Measurements from ENCODE around the gene GNAS-AS1.
"Not testable (repeated sequence)": the region's sequence is repeated elsewhere in the genome, so short reads cannot be mapped to it uniquely, and the experiment has no call there.

GNAS-AS1 gene

DNA sequence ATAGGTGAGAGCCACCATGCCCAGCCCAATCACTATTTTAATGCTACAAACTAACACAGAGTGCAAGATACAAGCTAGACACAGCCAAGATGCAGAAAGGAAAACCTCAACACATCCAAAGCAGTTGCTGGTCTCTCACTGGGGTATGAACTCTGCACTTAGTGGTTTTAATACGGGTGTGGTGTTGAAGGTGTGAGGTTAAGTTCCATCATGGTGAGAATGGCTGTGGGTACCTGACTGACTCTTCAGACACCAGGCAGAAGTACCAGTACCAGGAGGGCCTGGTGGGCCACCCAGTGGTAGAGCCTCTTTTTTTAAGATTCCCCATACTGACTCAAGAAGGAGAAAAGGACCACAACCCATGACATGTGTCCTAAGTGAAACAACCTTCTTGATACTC is 13.0 kb downstream of the GNAS-AS1 start:
- no peak for DNase-seq

- DNase-seq = no peak
Measured at GRCh38 chr20:58836616-58837204, 14.0 kb downstream of the GNAS-AS1 start.

GRCh38 chr20:58835231-58835630 is 15.5 kb downstream of the GNAS-AS1 start:
- no peak for DNase-seq

DNA sequence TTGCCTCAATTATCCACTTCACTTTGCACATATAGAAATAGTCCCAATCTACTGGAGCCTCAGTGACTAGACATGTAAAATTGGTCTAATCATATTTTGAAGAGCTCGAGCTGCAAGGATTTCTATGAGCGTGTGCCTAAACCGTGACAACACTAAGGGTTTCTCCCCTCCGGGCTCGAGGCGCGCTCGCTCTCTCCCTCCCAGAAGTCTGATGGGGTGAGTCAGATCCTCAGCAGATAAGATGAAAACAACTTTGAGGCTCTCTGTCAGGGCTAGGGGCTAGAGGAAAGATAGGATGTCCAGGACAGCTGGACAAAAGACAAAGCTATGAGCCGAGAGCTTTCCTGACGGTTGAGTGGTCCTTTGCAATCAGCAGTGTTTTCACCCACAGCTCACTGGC is 16.8 kb downstream of the GNAS-AS1 start:
- no peak for DNase-seq

DNA sequence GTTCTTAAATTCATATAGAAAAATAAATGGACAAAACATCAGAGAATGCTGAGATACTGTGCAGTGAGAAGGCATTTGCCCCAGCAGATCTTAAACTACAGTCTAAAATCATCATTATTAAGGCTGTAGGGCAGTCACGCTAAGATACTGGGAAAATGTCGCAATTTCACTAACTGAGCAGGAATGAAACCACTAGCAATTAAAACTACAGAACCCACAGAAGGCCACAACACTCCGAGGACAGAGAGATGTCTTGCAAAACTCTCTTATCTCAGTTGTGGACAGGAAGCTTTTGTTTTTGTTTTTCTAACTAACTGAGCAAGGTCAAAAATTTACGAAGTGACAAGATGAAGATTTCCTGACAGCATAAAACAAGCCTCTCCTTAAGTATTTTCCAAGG is 18.2 kb downstream of the GNAS-AS1 start:
- DNase-seq = no peak

DNA sequence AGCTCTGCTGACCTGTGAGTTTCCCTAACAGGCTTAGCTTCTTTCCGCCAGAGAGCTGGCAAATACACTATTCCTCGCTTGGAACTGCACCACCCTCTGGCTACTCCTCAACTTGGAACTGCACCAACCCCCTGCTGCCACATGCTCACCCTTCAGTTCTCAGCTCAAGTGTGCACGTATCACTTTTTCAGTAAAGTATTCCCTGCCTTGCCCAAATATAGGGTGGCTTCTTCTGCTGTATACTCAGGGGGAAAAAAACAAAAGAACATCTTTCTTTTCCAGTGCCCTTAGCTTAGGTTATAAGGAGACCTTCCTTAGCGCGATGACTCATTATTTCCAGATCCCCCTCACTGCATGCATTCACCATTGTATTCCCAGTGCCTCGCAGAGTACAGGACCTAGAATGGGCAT is 21.2 kb downstream of the GNAS-AS1 start:
- peak in 12 of 56 donors; percentile 3 to 27 (median 14) for DNase-seq

- not testable (repeated sequence) for DNase-seq
Measured at GRCh38 chr20:58828804-58829203, 21.9 kb downstream of the GNAS-AS1 start.

GRCh38 chr20:58828136-58828535 is 22.6 kb downstream of the GNAS-AS1 start:
- no peak for DNase-seq

- no peak for DNase-seq
Measured at GRCh38 chr20:58826271-58826670, 24.4 kb downstream of the GNAS-AS1 start.

- DNase-seq = no peak
Measured at GRCh38 chr20:58825450-58825849, 25.3 kb downstream of the GNAS-AS1 start.

- DNase-seq = no peak
Measured at GRCh38 chr20:58824843-58825242, 25.9 kb downstream of the GNAS-AS1 start.

DNA sequence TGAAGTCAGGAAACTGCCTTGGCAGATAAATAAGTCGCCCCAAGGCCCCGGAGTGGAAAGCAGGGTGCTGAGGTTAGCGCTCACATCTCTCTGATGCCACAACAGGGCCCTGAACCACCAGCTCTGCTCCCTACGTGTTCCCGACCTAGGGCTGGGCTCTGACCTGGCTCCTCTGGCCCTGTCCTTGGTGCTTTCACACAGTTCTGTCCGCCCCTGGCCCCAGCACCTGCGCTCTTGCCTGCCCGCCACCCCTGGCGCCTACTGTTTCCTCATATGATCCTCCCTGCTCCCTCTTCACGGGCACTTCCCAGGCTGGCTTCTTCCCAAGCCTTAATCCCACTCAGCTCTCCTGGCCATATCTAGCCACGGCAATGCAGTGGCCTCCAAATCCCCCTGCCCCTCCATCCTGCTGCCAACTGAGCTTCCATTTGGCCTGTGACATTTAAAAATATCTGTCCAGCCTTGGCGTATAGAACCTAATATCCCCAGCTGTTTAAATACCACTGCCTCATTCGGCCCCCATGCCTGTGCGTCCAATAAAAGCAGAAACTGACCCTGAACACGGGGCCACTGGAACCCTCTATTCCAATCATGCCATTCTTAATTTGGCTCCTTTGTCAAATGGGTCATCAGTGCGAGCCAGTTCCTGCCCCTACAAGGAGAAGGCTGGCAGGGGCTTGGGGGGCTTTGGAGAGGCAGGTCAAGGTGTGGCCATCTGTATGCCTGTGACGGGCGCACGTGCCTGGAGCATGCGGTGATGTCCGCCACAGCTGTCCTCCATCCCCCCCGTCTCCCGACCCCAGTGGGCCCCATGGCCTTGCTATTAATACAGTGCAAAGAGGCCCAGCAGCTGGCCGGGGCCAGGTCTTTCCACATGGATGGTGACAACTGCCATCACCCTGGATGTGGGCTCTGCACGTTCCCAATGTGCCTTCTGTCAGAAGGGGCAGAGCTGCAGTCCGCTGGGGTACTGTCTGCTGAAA is 27.7 kb downstream of the GNAS-AS1 start:
- DNase-seq = no peak

DNA sequence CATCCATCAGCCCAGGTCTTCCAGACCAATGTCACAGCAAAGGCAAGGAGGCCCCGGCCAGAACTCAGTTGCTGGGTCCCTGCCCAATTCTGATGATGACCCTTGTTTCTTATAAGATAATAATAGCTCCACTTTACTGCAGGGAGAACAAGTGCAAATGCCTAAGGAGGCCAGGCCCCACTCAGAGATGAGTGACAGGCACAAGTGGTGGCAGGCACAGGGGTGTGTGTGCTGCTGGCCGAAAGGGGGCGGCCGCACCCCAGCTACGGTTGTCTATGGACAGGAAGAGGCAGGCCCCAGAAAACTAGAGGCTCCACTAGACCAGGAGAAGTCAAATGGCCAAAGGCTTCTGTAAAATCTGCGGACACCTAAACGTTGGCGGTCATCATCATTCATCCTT is 28.6 kb downstream of the GNAS-AS1 start:
- no peak for DNase-seq

DNA sequence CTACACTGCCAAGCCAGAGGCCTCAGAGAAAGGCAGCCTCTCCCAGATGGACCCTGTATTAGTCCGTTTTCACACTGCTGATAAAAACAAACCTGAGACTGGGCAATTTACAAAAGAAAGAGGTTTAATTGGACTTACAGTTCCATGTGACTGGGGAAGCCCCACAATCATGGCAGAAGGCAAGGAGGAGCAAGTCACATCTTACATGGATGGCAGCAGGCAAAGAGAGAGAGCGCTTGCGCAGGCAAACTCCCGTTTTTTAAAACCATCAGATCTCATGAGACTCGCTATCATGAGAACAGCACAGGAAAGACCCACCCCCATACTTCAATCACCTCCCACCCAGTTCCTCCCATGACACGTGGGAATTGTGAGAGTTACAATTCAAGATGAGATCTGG is 30.2 kb downstream of the GNAS-AS1 start:
- DNase-seq = not testable (repeated sequence)

DNA sequence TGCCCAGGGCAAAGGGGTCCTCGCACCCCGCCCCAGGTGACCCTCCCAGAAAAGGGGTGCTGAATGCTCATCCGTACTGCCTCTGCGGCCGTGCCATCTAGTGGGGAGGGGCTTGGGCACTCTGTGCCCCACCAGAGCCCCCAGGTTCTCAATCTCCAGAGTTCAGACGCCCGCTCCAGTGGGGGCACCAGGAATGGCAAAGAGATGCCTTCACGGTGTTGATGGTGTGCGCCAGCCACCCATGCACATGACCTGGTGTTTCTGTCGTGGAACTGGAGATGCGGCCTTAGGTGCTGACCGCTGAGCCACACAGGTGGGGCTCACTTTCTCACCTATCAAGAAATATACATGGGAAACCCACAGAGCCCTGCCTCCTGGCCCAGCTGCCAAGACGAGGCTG is 30.8 kb downstream of the GNAS-AS1 start:
- DNase-seq = no peak

DNA sequence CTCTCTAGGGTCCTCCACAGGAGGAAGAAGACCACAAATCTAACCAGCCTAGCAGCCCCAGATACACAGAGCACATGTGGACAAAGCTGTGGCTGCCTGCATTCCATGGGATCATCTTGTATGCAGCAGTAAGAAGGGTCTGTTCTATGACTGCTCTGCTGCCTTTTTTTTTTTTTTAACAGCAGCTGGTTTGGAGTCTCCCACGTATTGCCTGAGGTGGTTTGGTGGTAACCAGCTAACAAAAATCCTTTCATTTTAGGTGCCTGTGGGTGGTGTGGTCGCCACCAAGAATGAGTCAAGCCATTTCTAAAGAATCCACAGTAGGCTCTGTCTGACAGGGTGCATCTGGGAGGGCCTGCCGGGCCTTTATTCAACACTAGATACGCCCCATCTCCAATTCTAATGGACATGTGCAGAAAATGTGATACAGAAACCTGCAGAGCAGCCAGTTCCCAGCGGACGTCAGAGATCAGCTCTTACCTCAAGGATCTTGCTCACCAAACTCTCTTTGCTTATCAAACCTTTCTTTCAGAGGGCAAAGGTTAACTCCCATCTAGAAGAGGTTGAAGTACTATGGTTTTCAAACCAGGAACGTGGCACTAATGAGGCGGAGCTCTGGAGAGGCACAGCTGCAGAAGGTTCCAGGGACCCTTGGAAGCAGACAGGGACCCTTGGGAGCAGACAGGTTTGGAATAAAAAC is 32.0 kb downstream of the GNAS-AS1 start:
- peak in 1 of 56 donors; percentile 8 for DNase-seq

DNA sequence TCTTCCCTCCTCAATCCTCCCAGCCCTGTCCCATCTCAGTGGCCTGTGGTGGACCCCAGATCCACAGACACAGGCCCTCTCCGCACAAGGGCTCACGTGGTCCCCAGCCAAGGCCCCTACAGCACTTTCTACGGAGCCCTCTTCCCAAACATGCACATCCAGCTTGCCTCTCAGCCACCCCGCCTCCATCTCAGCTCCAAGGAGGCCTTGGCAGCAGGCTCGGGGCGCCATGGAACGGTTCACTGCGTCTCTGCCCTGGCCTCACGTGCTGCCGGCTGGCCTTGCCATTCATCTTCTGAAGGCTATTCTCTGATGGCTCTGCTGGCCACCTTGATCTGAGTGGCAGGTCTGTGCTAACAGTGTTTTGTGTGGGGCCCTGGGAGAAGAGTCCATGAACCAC is 33.0 kb downstream of the GNAS-AS1 start:
- no peak for DNase-seq

- no peak for DNase-seq
Measured at GRCh38 chr20:58816957-58817651, 33.6 kb downstream of the GNAS-AS1 start.

- no peak for DNase-seq
Measured at GRCh38 chr20:58816051-58816450, 34.7 kb downstream of the GNAS-AS1 start.

- no peak for DNase-seq
Measured at GRCh38 chr20:58815448-58815847, 35.3 kb downstream of the GNAS-AS1 start.

DNA sequence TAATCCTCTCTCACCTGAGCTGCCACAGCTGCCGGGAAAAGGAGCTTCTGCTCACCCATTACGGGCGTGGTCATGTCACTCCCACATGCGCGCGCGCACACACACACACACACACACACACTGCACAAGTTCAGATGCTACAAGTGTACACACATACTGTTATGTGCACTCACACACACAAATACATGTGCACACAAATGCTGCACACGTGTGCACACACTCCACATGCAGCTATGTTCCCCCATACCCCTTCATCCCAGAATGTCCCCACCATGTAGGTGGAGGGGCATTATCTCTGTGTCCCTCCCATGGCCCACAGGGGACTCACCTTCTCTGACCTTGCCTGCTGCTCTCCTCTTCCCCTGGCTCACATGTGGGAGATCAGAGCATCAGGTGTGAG is 37.3 kb downstream of the GNAS-AS1 start:
- DNase-seq = no peak

- DNase-seq = no peak
Measured at GRCh38 chr20:58811334-58811733, 39.4 kb downstream of the GNAS-AS1 start.

Measured in amygdala (tissue), 56 donors.